Measurements from ENCODE around the gene COX7A2.

The COX7A2 gene, protein sequence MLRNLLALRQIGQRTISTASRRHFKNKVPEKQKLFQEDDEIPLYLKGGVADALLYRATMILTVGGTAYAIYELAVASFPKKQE

GRCh38 chr6:75243333-75244062 lies at the start of gene COX7A2:
TSS of gene COX7A2 (minus strand) at chr6:75243801. CDS start at chr6:75243734, 67 bp downstream.
- peak; percentile 83 for DNase-seq

DNA sequence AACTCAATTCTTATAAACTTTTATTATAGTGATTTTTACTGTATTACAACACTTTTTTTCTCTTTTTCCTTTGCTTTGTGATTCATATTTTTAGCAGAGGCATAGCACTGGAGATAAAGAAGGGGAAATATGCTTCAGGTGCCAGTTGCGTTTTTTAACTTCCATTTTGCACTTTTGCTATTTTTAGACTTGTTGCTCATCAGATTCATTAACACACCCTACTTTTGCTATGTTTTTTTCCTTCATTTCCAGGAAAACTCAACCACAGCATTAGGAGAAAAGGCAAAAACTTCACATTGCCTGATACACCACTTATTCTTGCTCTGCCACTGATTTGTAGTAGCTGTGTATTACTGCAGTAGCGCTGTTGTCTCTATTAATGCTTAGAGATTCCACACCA lies 49.0 kb upstream of the COX7A2 start:
- DNase-seq = no peak

GRCh38 chr6:75291744-75292143 lies 48.1 kb upstream of the COX7A2 start:
- no peak for DNase-seq

GRCh38 chr6:75291331-75291730 lies 47.7 kb upstream of the COX7A2 start:
- DNase-seq = no peak

DNA sequence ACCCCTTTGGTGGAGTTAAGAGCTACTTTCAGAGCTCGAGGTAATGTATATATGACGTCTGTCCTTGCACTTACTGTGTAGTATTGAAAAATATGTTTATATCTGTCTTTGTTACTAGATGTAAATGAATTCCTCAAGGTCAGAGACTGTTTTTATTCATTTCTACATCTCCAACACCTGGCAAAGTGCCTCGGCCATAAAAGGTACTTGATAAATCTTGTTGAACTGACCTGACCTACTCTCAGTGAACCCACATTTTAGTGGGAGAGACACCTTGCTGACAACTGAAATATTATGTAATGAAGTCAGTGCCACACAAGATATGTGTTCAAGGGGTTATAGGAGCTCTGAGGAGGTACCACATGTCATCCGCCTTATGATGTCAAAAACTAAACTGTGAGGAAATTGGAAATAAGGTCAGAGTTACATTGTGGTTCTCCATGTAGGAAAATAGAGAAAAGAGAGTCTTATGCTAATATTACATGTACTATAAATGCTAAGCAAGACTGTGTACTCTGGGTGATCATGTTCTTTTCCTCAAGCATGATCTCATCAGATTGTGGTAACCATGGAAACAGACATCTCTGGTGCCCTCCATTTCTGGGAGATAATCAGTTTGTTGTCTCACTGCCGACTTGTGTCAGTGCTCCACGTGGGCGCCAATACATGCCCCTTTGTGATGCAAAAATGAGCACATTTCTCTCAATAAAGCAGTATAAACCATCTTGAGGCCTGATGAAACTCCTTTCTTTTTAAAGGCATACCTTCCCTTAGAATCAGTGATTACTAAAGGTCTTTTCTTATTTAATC lies 46.7 kb upstream of the COX7A2 start:
- no peak for DNase-seq

DNA sequence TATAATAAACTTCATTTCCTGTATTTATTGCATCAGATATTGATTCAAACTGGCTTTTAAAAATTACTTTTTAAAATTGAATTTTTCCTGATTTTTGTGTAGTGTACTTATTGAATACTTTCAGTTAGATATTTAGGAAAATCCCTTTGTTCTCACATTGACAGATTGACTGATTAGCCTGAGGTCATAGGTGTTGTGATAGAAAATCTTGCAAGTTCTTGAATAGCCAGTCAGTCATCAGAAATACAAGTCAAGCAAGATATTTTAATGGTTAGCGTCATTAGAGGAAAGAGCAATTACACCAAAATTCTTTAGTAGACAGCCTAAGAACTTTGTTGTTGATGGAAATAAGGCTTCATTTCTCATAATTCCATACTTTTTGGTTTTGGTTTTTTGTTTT lies 44.4 kb upstream of the COX7A2 start:
- DNase-seq = no peak

- DNase-seq = no peak
Observed at GRCh38 chr6:75287424-75287823, 43.8 kb upstream of the COX7A2 start.

DNA sequence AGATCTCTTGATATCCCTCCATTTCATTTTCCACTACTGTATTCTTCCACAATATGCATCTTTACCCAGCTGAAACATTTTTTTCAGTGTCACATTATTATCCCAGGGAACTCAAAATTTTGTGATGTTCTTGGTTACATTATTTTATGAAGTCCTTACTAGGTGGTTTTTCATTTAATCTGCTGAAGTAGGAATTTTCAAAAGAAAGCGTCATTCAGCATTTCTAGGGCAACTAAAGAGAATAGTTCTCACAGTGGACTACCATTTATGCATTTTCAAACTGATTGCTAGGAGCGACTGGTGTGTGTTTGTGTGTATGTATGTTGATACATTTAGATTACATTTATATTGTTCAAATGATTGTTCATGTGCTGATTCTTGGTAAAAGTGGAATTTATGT lies 43.4 kb upstream of the COX7A2 start:
- DNase-seq = no peak

- DNase-seq = no peak
Observed at GRCh38 chr6:75285283-75285639, 41.7 kb upstream of the COX7A2 start.

GRCh38 chr6:75284632-75285282 lies 41.2 kb upstream of the COX7A2 start, which contains the start of gene TMEM30A:
TSS of gene TMEM30A (minus strand) at chr6:75284792. CDS start at chr6:75284638, 154 bp downstream.
- DNase-seq = peak; percentile 97

- no peak for DNase-seq
Observed at GRCh38 chr6:75283907-75284631, 40.5 kb upstream of the COX7A2 start.

DNA sequence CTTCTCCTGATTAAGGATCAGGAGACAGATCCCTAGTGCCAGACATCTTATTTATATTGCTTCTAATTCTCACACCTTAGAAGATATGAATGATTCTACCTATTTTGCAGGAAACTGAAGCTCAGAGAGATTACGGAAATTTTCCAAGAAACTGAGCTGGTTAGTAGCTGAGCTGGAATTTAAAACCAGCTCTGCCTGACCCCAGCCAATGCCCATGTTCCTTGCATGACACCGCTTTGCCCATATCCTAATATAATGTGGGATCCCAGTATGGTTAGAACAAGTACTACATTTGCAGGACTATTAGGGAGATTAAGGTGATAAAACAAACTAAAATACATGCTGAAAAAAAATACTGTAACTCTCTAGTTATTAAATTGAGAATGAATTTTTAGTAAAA lies 39.1 kb upstream of the COX7A2 start:
- no peak for DNase-seq

GRCh38 chr6:75281653-75282052 lies 38.1 kb upstream of the COX7A2 start:
- no peak for DNase-seq

DNA sequence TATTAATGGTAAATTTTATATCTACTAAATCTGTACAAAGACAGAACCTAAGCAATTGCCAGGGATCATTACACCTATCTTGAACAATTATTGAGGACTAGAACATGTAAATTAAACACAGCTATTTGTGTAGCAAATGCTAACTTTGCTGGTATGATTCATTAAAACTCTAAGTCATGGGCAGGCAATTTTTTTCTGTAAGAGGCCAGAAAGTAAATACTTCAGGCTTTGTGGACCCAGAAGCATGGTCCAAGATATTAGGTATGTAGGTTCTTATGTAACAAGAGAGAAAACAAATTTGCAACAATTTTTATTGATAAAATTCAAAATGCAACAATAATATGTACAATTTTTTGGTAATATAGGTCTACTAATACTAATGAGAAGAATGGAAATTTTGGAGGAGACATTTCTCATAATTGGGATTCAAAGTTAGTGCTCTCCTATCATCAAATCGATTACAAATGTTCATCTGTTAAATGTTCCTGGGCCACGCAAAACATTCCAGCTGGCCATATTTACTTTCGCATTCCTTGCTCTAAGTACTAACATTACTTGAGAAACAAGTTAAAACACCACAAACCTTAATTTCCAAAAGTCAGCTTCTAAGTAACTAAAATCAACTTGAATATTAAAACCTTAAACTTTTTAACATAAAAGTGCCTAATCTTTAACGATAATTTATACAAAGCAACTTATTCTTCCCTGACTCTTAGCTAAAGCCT lies 36.7 kb upstream of the COX7A2 start:
- DNase-seq = no peak

- DNase-seq = no peak
Observed at GRCh38 chr6:75279418-75279817, 35.8 kb upstream of the COX7A2 start.

GRCh38 chr6:75278474-75279077 lies 35.0 kb upstream of the COX7A2 start:
- DNase-seq = no peak

GRCh38 chr6:75275067-75275466 lies 31.5 kb upstream of the COX7A2 start:
- no peak for DNase-seq

DNA sequence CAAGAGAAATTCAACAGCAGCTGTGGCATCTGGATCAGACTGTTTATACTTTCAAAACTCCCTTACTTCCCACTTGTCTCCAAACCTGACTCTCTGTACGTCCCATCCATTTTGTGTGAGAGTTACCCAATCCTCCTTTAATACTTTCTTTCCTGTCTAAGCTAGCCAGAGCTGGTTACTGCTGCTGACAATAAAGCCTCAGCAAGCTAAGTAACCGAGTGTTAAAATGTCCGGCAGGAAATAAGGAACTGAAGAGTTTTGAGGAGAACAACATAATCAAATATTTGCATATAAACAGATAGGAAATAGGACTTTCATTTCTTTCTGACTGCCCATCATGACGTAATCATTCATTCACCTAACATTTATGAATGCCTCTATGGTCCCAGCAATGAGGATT lies 29.4 kb upstream of the COX7A2 start:
- DNase-seq = no peak

- DNase-seq = no peak
Observed at GRCh38 chr6:75272145-75272840, 28.7 kb upstream of the COX7A2 start.

DNA sequence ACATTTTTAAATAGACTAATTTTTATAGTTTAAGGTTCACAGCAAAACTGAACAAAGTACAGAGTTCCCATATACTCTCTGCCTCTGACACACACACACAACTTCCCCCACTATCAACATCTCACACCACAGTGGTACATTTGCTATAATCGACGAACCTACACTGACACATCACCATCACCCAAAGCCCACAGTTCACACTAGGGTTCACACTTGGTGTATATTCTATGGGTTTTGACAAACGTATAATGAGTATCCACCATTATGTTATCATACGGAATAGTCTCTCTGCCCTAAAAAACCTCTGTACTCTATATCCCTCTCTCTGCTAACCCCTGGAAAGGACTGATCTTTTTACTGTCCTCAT lies 25.4 kb upstream of the COX7A2 start:
- DNase-seq = no peak
